ENCODE data around the gene GLRX3.

DNA sequence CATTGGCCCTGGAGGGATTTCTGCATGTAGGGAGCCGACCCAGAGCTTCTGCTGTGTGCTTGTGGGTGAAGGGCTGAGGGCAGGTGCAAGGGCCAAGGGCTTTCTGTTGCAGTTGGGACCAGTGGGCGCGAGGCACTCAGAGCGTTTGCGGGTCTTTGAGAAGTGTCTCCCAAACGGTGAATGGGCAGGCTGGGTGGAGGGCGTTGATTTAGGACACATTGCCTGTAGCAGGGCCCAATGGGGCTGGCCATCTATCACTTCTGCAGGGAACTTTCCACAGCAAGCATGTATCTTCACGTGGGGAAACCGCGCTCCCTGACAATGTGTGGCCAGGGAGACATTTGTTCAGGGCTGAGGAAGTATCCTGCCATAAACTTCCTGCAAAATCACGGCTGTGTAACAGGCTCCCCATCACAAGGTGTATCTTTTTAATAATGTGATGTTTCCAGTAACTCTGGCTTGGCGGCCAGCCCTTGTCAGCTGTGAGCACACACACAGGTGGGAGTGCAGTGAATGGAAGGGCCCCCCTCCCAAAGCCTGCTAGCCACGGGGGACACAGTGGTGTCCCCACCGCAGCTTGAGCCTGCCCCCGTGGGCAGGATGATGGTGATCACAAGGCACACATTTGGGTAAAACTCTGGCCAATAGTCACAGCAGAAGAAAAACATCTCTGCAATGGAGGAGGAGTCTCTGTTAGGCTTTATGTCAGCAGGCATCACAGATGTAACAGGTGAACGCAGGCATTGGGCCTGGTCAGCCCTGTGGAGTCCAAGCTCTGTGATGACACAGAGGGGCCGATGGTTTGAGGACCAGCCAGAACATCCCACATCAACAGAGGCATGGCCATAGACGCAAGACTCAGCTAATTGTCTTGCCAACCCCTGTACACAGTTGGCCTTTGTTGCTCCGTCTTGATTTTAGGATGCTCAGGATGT lies 84.3 kb downstream of the GLRX3 start:
- no peak for TF ChIP-seq CTCF (IDR thresholded peaks at IDR 0.05; ENCODE audit: low read length)
- no peak for TF ChIP-seq EZH2 (IDR thresholded peaks at IDR 0.05; ENCODE audit: borderline replicate concordance, low read length)

Measured in OCI-LY1 (cell line).